Stimulated activated effector memory CD8-positive, alpha-beta T cell treated with anti-CD3 and anti-CD28 coated beads, Interleukin-12 subunit alpha, Interleukin-12 subunit beta, amount 100 ng/mL, for 72 hours (primary cell): ENCODE data around the gene KLRC4.
"Not testable (repeated sequence)": the region's sequence is repeated elsewhere in the genome, so short reads cannot be mapped to it uniquely, and the experiment has no call there.

Source experiments
- ATAC-seq: fragments of 150-1000 bp; cut with Tn5 transposase; 2 replicates; pipeline ENCODE4 v1.10.0; 2021
- DNase-seq, 2 donors: peaks; one replicate each; pipeline ENCODE4 v3.0.0; 2021 to 2022; ENCODE audit warnings: low spot score in 2 of 2
- H3K27ac Mint-ChIP-seq: one replicate; pipeline ENCODE4 v1.8.0; 2022; ENCODE audit warnings: mild to moderate bottlenecking, mixed read lengths
- H3K36me3 Mint-ChIP-seq: one replicate; pipeline ENCODE4 v1.8.0; 2022; ENCODE audit warnings: mild to moderate bottlenecking, mixed read lengths
- H3K4me1 Mint-ChIP-seq: one replicate; pipeline ENCODE4 v1.8.0; 2022; ENCODE audit warnings: mixed read lengths
- H3K4me3 Mint-ChIP-seq: one replicate; pipeline ENCODE4 v1.8.0; 2022; ENCODE audit warnings: mild to moderate bottlenecking, mixed read lengths
- H3K9me3 Mint-ChIP-seq: one replicate; pipeline ENCODE4 v1.8.0; 2022; ENCODE audit warnings: mixed read lengths

The KLRC4 gene

DNA sequence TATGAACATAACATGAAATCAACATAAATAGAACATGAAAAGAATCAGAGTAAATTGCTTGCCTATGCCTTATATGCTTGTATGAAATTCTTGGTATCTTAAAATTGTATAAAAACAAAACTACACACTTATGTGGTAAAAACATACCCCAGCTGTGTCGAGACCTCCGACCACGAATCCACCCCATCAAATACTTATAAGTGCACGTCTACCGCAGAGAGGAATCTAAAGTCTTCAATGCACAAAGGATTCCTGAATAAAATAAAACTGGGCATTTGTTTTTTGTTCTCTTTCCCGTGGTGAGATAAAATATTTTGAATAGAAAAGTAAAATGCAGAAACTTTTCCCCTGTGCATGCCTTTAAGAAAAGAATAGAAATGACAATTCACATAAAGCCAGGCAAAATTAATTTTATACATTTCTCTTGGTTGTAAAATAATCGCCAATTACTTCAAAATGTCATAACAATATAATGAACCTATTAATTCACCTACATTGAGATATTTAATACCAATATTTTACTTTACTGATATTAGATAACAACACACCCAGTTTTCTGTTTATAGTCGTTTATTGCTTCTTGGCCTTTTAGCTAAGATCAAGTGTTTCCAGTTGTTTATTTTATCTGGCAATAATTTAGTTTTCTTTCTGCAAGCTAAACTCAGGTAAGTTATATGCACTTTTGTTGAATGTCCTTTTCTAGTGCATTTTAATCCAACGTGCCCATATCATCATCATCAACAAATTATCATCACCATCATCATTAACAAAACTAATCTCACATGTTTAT, 20.7 kb downstream of the KLRC4 start:
- ATAC-seq, result no peak
- Mint-ChIP-seq H3K4me3 (peak overlapping the region; percentile 64), H3K4me1 (peaks cover 23% of the 10 kb centered on the region), H3K27ac (peak overlapping the region; percentile 95), H3K9me3 (no peaks in the 10 kb centered on the region), H3K36me3 (peaks cover 85% of the 10 kb centered on the region)
- DNase-seq, result no peak

DNA sequence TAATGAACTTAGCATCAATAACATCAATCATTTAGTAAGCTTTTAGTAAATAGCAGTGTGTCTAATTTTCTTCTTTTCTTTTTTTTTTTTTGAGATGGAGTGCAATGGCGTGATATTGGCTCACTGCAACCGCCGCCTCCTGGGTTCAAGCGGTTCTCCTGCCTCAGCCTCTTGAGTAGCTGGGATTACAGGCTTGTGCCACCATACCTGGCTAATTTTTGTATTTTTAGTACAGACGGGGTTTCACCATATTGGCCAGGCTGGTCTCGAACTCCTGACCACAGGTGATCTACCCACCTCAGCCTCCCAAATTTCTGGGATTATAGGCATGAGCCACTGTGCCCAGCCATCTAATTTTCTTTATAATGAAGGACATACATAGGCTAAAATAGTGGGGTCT, 22.1 kb downstream of the KLRC4 start:
- not testable (repeated sequence) for DNase-seq, H3K9me3 Mint-ChIP-seq, ATAC-seq
- H3K27ac Mint-ChIP-seq, result peak overlapping the region; percentile 95
- H3K4me3 Mint-ChIP-seq, result peak overlapping the region; percentile 64
- H3K36me3 Mint-ChIP-seq, result peaks cover 95% of the 10 kb centered on the region
- peaks cover 28% of the 10 kb centered on the region for H3K4me1 Mint-ChIP-seq

DNA sequence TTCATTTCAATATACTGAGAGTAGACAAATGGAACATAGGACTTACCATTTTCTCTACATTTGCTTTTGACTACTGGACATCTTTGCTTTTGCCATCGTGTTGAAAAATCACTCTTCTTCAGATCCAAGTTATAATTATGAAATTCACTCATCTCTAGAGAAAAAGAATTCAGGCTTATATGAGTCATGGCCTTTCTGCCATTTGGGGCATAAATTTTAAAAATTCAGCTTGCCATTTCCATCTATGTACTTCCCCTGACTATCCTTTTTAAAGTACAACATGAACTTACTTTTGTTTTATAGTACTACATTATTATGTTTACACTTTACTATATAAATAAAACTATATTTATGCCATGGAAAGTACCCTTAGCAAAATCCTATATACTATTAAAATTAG, 22.7 kb downstream of the KLRC4 start:
- Mint-ChIP-seq H3K36me3 (peaks cover 95% of the 10 kb centered on the region), H3K4me3 (peak overlapping the region; percentile 64), H3K27ac (peak overlapping the region; percentile 95), H3K9me3 (no peaks in the 10 kb centered on the region), H3K4me1 (peaks cover 32% of the 10 kb centered on the region)
- no peak for ATAC-seq
- DNase-seq, result no peak

GRCh38 chr12:10385166-10385613, 24.4 kb downstream of the KLRC4 start:
- Mint-ChIP-seq H3K27ac (peak overlapping the region; percentile 95), H3K9me3 (no peaks in the 10 kb centered on the region), H3K4me1 (peaks cover 46% of the 10 kb centered on the region), H3K4me3 (peak overlapping the region; percentile 64), H3K36me3 (peaks cover 100% of the 10 kb centered on the region)
- DNase-seq, result no peak
- ATAC-seq, result peak; percentile 86

DNA sequence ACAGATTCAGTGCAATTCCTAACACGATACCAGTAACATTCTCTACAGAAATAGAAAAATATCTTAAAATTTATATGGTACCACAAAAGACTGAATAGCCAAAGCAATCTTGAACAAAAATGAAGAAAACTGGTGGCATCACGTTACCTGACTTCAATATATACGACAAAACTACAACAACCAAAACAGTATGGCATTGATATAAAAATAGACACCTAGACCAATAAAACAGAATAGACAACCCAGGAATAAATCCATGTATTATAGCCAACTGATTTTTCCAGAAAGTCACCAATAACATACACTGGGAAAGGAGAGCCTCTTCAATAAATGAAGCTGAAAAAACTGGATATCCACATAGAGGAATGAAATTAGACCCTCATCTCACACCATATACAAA, 25.4 kb downstream of the KLRC4 start:
- peaks cover 41% of the 10 kb centered on the region for H3K4me1 Mint-ChIP-seq
- no peaks in the 10 kb centered on the region for H3K9me3 Mint-ChIP-seq
- DNase-seq, result no peak
- peaks cover 100% of the 10 kb centered on the region for H3K36me3 Mint-ChIP-seq
- H3K4me3 Mint-ChIP-seq, result peak overlapping the region; percentile 64
- H3K27ac Mint-ChIP-seq, result peak overlapping the region; percentile 95
- ATAC-seq, result no peak

DNA sequence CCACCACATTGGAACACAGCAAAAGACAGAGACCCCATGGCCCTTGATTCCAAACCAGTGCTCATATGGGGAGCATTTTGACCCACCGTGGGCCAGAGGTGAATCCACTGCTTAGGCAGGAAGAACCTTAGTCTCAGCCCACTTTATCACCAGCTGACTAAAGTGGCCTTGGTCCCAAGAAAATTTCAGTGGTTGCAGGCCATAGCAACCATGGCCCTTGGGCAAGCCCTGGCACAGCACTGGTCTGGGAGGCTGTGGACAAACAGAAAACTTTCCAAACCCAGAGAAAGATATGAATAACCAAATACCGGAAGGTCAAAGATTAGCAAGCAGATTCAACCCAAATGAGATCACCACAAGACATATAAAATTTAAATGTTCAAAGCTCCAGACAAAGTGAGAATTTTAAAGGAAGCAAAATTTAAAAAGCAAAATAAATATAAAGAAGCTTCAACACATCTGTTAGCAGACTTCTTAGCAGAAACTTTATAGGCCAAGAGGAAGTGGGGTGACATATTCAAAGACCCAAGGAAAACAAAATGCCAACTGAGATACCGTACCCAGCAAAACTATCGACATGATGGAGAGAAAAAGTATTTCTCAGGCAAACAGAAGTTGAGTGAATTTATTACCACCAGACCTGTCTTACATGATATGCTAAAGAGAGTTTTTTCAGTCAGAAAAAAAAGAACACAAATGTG, 27.5 kb downstream of the KLRC4 start:
- H3K27ac Mint-ChIP-seq, result peak overlapping the region; percentile 95

DNA sequence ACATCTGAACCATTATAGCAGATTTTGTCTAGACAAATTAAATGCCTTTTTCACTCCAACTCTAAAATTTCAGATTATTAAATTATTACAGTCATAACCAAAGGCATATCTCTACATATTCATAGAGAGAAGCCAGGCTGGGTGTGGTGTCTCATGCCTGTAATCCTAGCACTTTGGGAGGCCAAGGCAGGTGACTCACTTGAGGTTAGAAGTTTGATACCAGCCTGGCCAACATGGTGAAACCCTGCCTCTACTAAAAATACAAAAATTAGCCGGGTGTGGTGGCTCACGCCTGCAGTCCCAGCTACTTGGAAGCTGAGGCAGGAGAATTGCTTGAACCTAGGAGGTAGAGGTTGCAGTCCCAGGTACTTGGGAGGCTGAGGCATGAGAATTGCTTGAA, 30.8 kb downstream of the KLRC4 start:
- Mint-ChIP-seq H3K27ac (peak overlapping the region; percentile 89), H3K4me1 (peaks cover 62% of the 10 kb centered on the region), H3K36me3 (peaks cover 100% of the 10 kb centered on the region), H3K4me3 (peak overlapping the region; percentile 60)
- H3K9me3 Mint-ChIP-seq, DNase-seq: not testable (repeated sequence)
- ATAC-seq, result peak; percentile 91

More for the DNA sequence above, 27.5 kb downstream of the KLRC4 start:
- Mint-ChIP-seq H3K4me1 (peaks cover 48% of the 10 kb centered on the region), H3K36me3 (peaks cover 100% of the 10 kb centered on the region), H3K9me3 (no peaks in the 10 kb centered on the region), H3K4me3 (peak overlapping the region; percentile 64)
- no peak for DNase-seq
- peak; percentile 11 for ATAC-seq

- H3K36me3 Mint-ChIP-seq, result peaks cover 100% of the 10 kb centered on the region
- H3K27ac Mint-ChIP-seq, result peak overlapping the region; percentile 97
- H3K4me3 Mint-ChIP-seq, result peak overlapping the region; percentile 79
- ATAC-seq (peak; percentile 62), DNase-seq (no peak)
- H3K4me1 Mint-ChIP-seq, result peaks cover 64% of the 10 kb centered on the region
- no peaks in the 10 kb centered on the region for H3K9me3 Mint-ChIP-seq
Observed at GRCh38 chr12:10374624-10375018, 34.9 kb downstream of the KLRC4 start.

DNA sequence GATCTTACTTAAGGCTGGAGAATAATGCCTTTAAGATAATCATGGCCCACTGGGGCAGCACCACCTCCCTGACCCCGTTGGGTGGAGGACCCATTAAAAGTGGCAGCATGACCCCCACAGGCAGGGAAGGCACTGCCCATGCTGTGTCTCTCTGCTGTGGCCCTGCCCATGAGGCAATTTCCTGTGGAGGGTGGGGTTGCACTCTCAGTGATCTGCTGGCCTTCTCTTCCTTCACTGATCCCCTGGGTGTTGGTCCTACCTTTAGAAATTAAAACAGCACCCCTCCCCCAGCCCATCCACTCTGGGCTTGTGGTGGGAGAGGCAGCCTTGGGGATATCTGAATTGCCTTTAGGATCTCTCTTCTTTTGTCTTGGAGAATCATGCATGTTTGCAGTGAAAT, 37.0 kb downstream of the KLRC4 start:
- Mint-ChIP-seq H3K9me3 (peaks cover 3% of the 10 kb centered on the region), H3K27ac (peak overlapping the region; percentile 97), H3K36me3 (peaks cover 100% of the 10 kb centered on the region), H3K4me1 (peaks cover 76% of the 10 kb centered on the region), H3K4me3 (peak overlapping the region; percentile 44)
- ATAC-seq (peak; percentile 61), DNase-seq (no peak)

DNA sequence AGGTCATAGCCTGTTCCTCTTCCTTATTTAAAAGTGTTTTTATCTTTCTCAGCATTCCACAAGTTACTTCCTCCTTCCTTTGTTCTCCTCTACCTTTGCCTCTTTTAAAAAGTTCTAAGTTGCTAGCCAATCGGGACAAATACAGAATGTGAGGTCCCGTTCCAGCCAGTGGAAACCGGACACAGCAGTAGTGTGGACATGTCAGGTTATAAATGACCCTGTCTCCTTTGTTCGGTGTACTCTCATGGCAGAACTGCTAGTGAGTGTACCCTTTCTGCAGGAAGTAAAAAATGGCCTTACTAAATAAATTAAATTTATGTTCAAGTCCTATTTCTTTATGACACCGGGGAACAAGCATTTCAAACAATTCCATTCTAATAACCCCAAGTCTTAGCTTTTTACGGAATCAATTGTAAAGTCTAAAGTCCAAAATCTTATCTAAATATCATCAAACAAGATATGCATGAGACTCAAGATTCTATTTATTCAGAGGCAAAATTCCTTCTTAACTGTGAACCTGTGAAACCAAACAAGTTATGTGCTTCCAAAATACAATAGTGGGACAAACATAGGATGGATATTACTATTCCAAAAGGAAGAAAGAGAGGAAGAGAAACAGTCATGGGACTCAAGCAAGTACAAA, 37.5 kb downstream of the KLRC4 start:
- H3K36me3 Mint-ChIP-seq, result peaks cover 100% of the 10 kb centered on the region
- H3K4me3 Mint-ChIP-seq, result peak overlapping the region; percentile 44
- H3K27ac Mint-ChIP-seq, result peak overlapping the region; percentile 97
- not testable (repeated sequence) for H3K9me3 Mint-ChIP-seq, DNase-seq, ATAC-seq
- peaks cover 77% of the 10 kb centered on the region for H3K4me1 Mint-ChIP-seq

GRCh38 chr12:10369557-10370415, 39.8 kb downstream of the KLRC4 start:
- DNase-seq (no peak), ATAC-seq (peak; percentile 48)
- H3K4me1 Mint-ChIP-seq, result peaks cover 66% of the 10 kb centered on the region
- peak overlapping the region; percentile 97 for H3K27ac Mint-ChIP-seq
- H3K4me3 Mint-ChIP-seq, result peak overlapping the region; percentile 69
- peaks cover 83% of the 10 kb centered on the region for H3K36me3 Mint-ChIP-seq
- peaks cover 3% of the 10 kb centered on the region for H3K9me3 Mint-ChIP-seq

DNA sequence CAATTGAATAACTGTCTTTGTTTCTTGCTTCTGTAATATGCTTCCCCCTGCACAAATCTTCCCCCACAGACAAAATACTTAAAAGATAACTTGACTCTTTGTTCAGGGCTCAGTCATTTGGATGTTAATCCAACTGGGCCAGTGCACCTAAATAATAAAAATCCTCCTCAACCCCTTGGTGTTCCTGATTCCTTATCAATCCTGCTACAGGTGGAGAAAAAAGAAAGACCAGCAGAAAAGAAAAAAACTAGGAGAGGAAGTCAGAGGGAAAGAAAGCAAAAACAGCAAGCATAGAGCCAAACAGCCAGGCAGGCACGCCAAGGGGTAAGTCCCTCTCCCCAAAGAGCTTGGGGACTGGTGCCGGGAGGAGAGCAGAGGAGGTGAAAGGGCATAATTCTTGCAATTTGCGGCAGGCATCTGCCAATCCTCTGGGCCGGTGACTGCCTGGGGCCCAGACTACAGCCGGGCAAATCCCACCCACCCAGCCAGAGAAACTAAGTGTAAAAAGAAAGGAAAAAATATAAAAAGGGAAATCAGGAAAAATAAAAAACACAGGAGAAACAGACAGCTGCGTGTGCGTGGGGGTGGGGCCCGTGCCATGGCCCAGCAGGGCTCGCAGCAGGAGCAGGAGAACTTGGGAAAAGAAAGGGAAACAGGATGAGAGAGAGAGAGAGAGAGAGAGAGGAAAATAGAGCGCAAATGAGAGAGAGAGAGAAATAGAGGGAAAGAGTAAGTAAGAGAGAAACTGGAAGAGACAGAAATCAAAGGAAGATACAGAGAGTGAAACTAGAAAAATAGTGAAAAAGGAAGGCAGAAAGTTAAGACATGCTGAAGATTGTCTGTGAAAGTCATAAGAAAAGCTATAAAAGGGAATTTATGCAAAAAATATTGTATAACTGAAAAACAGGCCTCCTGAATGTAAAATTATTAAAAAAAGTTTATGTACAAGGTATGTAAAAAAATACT, 41.1 kb downstream of the KLRC4 start:
- H3K27ac Mint-ChIP-seq, result peak overlapping the region; percentile 97
- H3K9me3 Mint-ChIP-seq, result peaks cover 3% of the 10 kb centered on the region
- peak overlapping the region; percentile 69 for H3K4me3 Mint-ChIP-seq
- peaks cover 70% of the 10 kb centered on the region for H3K36me3 Mint-ChIP-seq
- ATAC-seq (no peak), DNase-seq (no peak)
- peaks cover 54% of the 10 kb centered on the region for H3K4me1 Mint-ChIP-seq

- Mint-ChIP-seq H3K4me1 (peaks cover 49% of the 10 kb centered on the region), H3K36me3 (peaks cover 63% of the 10 kb centered on the region), H3K4me3 (peak overlapping the region; percentile 69), H3K27ac (peak overlapping the region; percentile 97)
- DNase-seq, ATAC-seq, H3K9me3 Mint-ChIP-seq: not testable (repeated sequence)
Observed at GRCh38 chr12:10367714-10368113, 41.8 kb downstream of the KLRC4 start.

GRCh38 chr12:10366875-10367274, 42.7 kb downstream of the KLRC4 start:
- H3K36me3 Mint-ChIP-seq, result peaks cover 58% of the 10 kb centered on the region
- no peak for ATAC-seq
- peaks cover 3% of the 10 kb centered on the region for H3K9me3 Mint-ChIP-seq
- H3K4me3 Mint-ChIP-seq, result no peak overlapping the region
- peaks cover 41% of the 10 kb centered on the region for H3K4me1 Mint-ChIP-seq
- H3K27ac Mint-ChIP-seq, result no peak overlapping the region
- no peak for DNase-seq
